Endothelial cell (in vitro differentiated cells): Measurements from ENCODE around the gene CXCL1. TPM values are rescaled to one million over a fixed set of nuclear protein-coding genes. Genes with fewer than 3 reads are reported as not detected.

Experiments
- DNase-seq: peaks from one replicate; pipeline ENCODE4 v3.0.0; 2021; ENCODE audit warnings: low spot score
- H3K27ac Mint-ChIP-seq: one replicate; pipeline ENCODE4 v1.8.0; 2021; ENCODE audit warnings: mixed read lengths, inconsistent platforms; ENCODE audit not compliant: unreplicated experiment
- H3K27me3 Mint-ChIP-seq: one replicate; pipeline ENCODE4 v1.8.0; 2021; ENCODE audit warnings: mild to moderate bottlenecking, moderate library complexity, mixed read lengths, inconsistent platforms; ENCODE audit not compliant: unreplicated experiment
- H3K36me3 Mint-ChIP-seq: one replicate; pipeline ENCODE4 v1.8.0; 2021; ENCODE audit warnings: mild to moderate bottlenecking, low read depth, mixed read lengths, inconsistent platforms; ENCODE audit not compliant: unreplicated experiment
- H3K4me1 Mint-ChIP-seq: one replicate; pipeline ENCODE4 v1.8.0; 2021; ENCODE audit warnings: mild to moderate bottlenecking, mixed read lengths, inconsistent platforms; ENCODE audit not compliant: unreplicated experiment
- H3K4me3 Mint-ChIP-seq: one replicate; pipeline ENCODE4 v1.8.0; 2021; ENCODE audit warnings: mild to moderate bottlenecking, mixed read lengths, inconsistent platforms; ENCODE audit not compliant: unreplicated experiment
- H3K9me3 Mint-ChIP-seq: one replicate; pipeline ENCODE4 v1.8.0; 2021; ENCODE audit warnings: mixed read lengths, inconsistent platforms; ENCODE audit not compliant: unreplicated experiment
- CTCF ChIP-seq: fragments of 200-600 bp; sonication (generic); IDR thresholded peaks from one replicate; pipeline ENCODE4 v1.5.0; 2021; ENCODE audit warnings: antibody characterized with exemption; ENCODE audit not compliant: unreplicated experiment
- total RNA-seq: library from RNA; stranded (reverse); fragmentation: NEBNext Ultra II Directional; extraction: Animal tissue kit (Norgen Biotek cat#: 25700); gene quantifications from one replicate; pipeline ENCODE4 v1.2.1, GENCODE V29; 2021; ENCODE audit not compliant: unreplicated experiment

The CXCL1 gene
- total RNA-seq, 1 donor from 2014 or later = 1.7 TPM

- no peak overlapping the region for H3K27ac Mint-ChIP-seq
- no peak overlapping the region for H3K4me3 Mint-ChIP-seq
- DNase-seq = no peak
- no peaks in the 10 kb centered on the region for H3K4me1 Mint-ChIP-seq
- H3K9me3 Mint-ChIP-seq = no peaks in the 10 kb centered on the region
- no peaks in the 10 kb centered on the region for H3K27me3 Mint-ChIP-seq
- no peak for TF ChIP-seq CTCF
- H3K36me3 Mint-ChIP-seq = no peaks in the 10 kb centered on the region
These were observed 44.9 kb downstream of the CXCL1 start for GRCh38 chr4:73914071-73914470.

GRCh38 chr4:73916172-73916925 is 47.2 kb downstream of the CXCL1 start:
- no peak for DNase-seq

GRCh38 chr4:73917081-73917501 is 47.9 kb downstream of the CXCL1 start:
- Mint-ChIP-seq H3K36me3 (no peaks in the 10 kb centered on the region), H3K27ac (no peak overlapping the region), H3K27me3 (no peaks in the 10 kb centered on the region), H3K4me3 (no peak overlapping the region), H3K9me3 (no peaks in the 10 kb centered on the region), H3K4me1 (no peaks in the 10 kb centered on the region)
- DNase-seq = no peak
- TF ChIP-seq CTCF = no peak

More at GRCh38 chr4:73916172-73916925, 47.2 kb downstream of the CXCL1 start:
- Mint-ChIP-seq H3K9me3 (no peaks in the 10 kb centered on the region), H3K36me3 (no peaks in the 10 kb centered on the region), H3K27me3 (no peaks in the 10 kb centered on the region), H3K27ac (no peak overlapping the region), H3K4me3 (no peak overlapping the region), H3K4me1 (no peaks in the 10 kb centered on the region)
- TF ChIP-seq CTCF = no peak

- no peaks in the 10 kb centered on the region for H3K4me1 Mint-ChIP-seq
- H3K27ac Mint-ChIP-seq = no peak overlapping the region
These were observed 48.9 kb downstream of the CXCL1 start for GRCh38 chr4:73918058-73918457.

More at GRCh38 chr4:73918058-73918457, 48.9 kb downstream of the CXCL1 start:
- Mint-ChIP-seq H3K36me3 (no peaks in the 10 kb centered on the region), H3K9me3 (no peaks in the 10 kb centered on the region), H3K27me3 (no peaks in the 10 kb centered on the region), H3K4me3 (no peak overlapping the region)
- DNase-seq = no peak
- no peak for TF ChIP-seq CTCF
